GM18519 (cell line): ENCODE data around the gene FRY.

ENCODE experiments used
- ATAC-seq: cut with Tn5 transposase; IDR thresholded peaks from one replicate; pipeline ENCODE4 v1.9.1; 2021; ENCODE audit warnings: mild to moderate bottlenecking, moderate library complexity; ENCODE audit not compliant: unreplicated experiment, low FRiP score

Gene FRY

GRCh38 chr13:32013181-32013580 is 18.4 kb upstream of the FRY start:
- no peak for ATAC-seq

DNA sequence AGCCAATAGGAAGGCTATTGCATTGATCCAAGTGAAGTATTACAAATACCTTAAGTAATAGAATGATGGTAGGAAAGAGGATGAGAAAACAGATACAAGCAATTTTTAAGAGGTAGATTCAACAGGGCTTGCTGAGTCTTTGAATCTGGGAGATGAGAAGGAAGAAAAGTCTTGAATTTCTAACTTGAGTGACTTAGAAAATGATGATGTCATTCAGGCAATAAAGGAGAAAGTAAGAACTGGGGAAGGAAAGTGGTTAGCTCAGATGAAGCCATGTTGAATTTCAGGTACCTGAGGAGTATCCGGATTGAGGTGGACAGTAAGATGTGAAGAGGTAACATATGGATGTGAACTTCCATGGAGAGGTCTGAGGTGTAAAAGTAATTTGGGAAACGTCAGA is 15.5 kb upstream of the FRY start:
- no peak for ATAC-seq

- ATAC-seq = no peak
Measured at GRCh38 chr13:32016631-32017030, 14.9 kb upstream of the FRY start.

DNA sequence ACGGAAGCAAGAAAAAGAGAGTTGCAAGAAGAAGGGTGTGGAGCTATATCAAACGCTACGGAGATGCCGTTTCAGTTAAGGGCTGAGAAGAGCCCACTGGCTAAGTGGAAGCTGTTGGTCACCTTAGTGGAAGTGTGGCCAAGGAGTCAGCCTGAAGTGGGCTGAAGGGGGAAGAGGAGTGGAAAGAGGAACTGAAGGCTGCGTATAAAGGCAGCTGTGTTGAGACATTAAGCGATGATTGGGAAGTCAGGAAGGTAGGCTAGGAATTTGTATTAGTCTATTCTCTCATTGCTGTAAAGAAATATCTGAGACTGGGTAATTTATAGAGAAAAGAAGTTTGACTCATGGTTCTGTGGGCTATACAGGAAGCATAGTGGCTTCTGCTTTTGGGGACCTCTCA is 14.1 kb upstream of the FRY start:
- ATAC-seq = no peak

GRCh38 chr13:32019612-32020233 is 11.9 kb upstream of the FRY start:
- ATAC-seq = peak; percentile 54

DNA sequence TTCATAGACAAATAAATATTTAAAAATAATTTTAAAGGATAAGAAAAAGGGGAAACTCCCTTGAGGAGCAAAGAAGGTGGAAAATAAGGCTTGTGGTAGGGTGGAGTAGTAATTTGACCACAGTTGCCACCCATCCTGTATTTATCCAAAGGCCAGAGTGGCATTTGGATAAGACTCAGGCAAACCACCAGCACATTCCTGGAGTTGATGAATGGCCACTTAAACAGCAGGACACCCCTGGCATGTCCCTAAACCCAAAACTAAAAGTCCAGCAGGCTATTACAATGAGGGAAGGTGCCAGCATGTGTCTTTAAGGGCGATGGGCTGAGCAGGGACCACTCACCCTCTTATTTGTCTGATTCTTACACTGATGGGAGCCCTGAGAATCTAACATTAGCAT is 9.8 kb upstream of the FRY start:
- no peak for ATAC-seq

DNA sequence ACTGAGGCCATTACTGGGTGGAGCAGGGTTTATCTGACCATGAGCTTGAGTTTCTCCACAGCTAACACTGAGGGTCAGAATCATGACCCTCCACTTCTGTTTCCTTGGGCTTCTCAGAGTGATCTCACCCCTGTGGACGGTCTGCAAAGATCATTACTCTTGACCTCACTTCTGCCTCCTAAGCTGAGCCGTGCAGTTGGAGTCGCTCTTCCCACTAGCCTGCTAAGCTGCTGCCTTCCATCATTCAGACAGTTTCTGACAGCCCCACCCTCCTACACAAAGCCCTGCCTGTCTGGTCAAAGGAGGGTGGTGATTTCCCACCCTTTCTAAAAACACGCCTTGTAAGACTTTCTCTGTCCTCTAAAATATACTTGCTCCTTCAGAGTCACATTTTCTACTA is 9.3 kb upstream of the FRY start:
- no peak for ATAC-seq

GRCh38 chr13:32023096-32023495 is 8.5 kb upstream of the FRY start:
- ATAC-seq = no peak

- ATAC-seq = no peak
Measured at GRCh38 chr13:32023698-32024097, 7.9 kb upstream of the FRY start.

DNA sequence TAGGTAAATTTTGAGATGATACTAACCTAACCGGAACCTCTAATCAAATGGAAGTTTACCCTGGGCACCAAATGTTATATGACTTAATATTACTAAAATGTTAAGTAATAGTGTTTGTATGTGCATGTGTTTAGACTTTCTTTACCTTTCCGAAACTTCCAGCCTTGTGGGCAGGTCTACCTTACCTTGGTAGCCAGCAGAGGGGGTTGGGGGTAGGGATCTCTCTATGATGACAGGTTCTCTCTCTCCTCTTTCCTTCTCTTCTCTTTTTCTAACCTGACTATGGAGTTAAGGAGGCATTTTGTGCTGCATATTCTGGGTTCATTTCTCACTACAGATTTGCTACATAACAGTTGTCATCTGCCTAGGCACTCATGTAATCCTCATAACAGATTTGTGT is 6.8 kb upstream of the FRY start:
- no peak for ATAC-seq

- no peak for ATAC-seq
Measured at GRCh38 chr13:32025730-32026129, 5.8 kb upstream of the FRY start.

- ATAC-seq = no peak
Measured at GRCh38 chr13:32026623-32027022, 5.0 kb upstream of the FRY start.

DNA sequence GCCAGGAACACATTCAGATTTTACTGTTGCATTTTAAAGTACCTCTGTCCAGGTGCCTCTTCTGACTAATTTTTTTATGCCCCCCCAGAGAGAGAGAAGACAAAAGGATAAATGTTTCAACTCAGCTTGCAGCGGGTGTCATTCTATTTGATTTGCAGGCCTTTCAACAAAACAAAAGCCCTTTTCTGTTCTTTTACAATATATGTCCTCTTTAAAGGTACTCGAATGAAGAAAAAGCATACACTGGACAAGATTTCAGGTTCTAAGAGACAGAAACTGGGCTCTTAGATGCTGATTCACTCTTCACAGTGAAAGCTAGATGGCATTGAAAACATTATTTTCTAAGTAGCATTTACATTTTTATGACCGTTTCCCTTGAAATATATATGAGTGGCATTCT is 2.9 kb upstream of the FRY start:
- no peak for ATAC-seq

GRCh38 chr13:32029684-32030083 is 1.9 kb upstream of the FRY start:
- ATAC-seq = no peak

- no peak for ATAC-seq
Measured at GRCh38 chr13:32031815-32032370, 319 bp downstream of the FRY start.

- ATAC-seq = no peak
Measured at GRCh38 chr13:32032759-32033158, 1.2 kb downstream of the FRY start.

GRCh38 chr13:32033744-32034143 is 2.2 kb downstream of the FRY start:
- ATAC-seq = no peak

- ATAC-seq = no peak
Measured at GRCh38 chr13:32035716-32036115, 4.1 kb downstream of the FRY start.

- no peak for ATAC-seq
Measured at GRCh38 chr13:32036126-32036695, 4.6 kb downstream of the FRY start.

DNA sequence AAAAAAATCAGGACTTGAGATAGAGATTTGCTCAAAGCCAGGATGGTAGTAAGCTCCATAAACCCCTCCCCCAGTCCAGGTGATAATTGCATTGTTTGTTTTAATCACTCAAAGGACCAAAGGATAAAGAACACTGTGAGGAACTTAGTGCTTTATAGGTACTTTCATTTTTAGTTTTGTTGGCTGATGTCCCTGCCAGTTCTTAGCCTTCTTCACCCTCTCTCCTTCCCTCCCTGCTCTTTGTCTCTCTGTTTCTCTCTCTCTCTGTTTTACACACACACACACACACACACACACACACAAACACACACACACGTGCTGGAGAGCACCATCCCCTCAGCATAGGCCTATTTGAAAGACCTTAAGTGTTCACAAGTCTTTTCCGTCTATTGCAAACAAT is 5.2 kb downstream of the FRY start:
- ATAC-seq = no peak

GRCh38 chr13:32037471-32037870 is 5.9 kb downstream of the FRY start:
- no peak for ATAC-seq

DNA sequence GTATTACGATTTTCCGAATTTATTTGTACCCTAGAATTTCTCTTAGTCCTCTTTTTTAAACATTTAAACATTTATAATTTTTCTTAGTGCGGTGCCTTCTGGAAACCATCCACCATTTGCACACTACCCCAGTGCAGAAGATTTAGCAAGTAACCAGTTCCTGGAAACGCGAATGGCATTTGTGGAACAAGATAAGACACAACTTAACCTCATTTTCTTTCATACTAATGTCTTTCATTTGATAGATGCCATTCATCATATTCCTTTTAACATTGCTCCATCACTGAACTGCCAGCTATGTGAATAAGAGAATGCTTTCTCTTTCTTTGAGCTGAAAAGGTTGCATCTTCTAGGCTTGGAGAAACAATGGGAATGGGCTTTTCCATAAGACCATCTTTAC is 6.8 kb downstream of the FRY start:
- ATAC-seq = no peak

DNA sequence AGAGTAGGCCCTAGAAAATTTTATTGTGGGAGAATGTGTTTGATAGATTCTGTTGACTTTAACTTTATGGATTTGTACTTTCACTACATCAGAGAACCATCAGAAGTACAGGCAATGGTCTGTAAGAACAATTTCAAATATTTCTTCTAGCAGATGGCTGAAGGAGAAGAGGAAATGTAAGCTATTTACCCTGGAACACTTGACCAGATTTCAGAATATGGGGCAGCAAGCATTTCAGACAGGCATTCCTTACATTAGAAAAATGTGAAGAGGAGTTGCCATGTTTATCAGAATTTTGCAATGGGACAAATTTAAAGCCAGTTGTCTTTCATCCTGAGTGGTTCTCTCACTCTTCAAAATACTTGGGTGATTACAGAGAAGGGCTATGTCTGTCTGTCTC is 7.5 kb downstream of the FRY start:
- ATAC-seq = no peak
